ENCODE data around the gene PCDH15. TPM values are rescaled to one million over a fixed set of nuclear protein-coding genes. Genes with fewer than 3 reads are reported as not detected.

Gene PCDH15
- total RNA-seq, 1 experiment from 2014 or later, result not detected

GRCh38 chr10:53893061-53893460 is 908.0 kb downstream of the PCDH15 start:
- intact Hi-C loops (cut with micrococcal nuclease; ENCODE audit: unreplicated experiment), result no loop called here
- Mint-ChIP-seq H3K4me3 (ENCODE audit: low read depth, unreplicated experiment) (no peak overlapping the region), H3K4me1 (ENCODE audit: low read depth, unreplicated experiment) (peaks cover 10% of the 10 kb centered on the region), H3K27me3 (ENCODE audit: unreplicated experiment) (no peaks in the 10 kb centered on the region), H3K9me3 (ENCODE audit: low read depth, unreplicated experiment) (no peaks in the 10 kb centered on the region), H3K36me3 (ENCODE audit: insufficient read depth, unreplicated experiment) (no peaks in the 10 kb centered on the region), H3K27ac (ENCODE audit: unreplicated experiment) (no peak overlapping the region)
- no peak for DNase-seq
- no TSS peak for BruUV-seq (replicated peaks)
- CTCF ChIA-PET, result no interaction called here
- TF ChIP-seq CTCF (IDR thresholded peaks at IDR 0.05; ENCODE audit: unreplicated experiment), result no peak

- H3K27ac Mint-ChIP-seq (ENCODE audit: unreplicated experiment), result peak overlapping the region; percentile 68
- CTCF ChIA-PET, result interaction anchor here (0.5 to 0.6 kb wide), 2 partner anchors 629 to 1080 kb away, joined by 3 to 6 read pairs; no protein-coding TSS in a partner anchor
- intact Hi-C loops (cut with micrococcal nuclease; ENCODE audit: unreplicated experiment), result no loop called here
- H3K27me3 Mint-ChIP-seq (ENCODE audit: unreplicated experiment), result no peaks in the 10 kb centered on the region
- peak overlapping the region; percentile 25 for H3K4me3 Mint-ChIP-seq (ENCODE audit: low read depth, unreplicated experiment)
- peaks cover 14% of the 10 kb centered on the region for H3K4me1 Mint-ChIP-seq (ENCODE audit: low read depth, unreplicated experiment)
- no peak for DNase-seq
- no TSS peak for BruUV-seq (replicated peaks)
- no peaks in the 10 kb centered on the region for H3K9me3 Mint-ChIP-seq (ENCODE audit: low read depth, unreplicated experiment)
- H3K36me3 Mint-ChIP-seq (ENCODE audit: insufficient read depth, unreplicated experiment), result peaks cover 5% of the 10 kb centered on the region
- TF ChIP-seq CTCF (IDR thresholded peaks at IDR 0.05; ENCODE audit: unreplicated experiment), result no peak
These were observed 914.4 kb downstream of the PCDH15 start for GRCh38 chr10:53886325-53887300.

GRCh38 chr10:53864846-53865245 is 936.2 kb downstream of the PCDH15 start:
- H3K27ac Mint-ChIP-seq (ENCODE audit: unreplicated experiment), result no peak overlapping the region
- no peak overlapping the region for H3K4me3 Mint-ChIP-seq (ENCODE audit: low read depth, unreplicated experiment)
- BruUV-seq (replicated peaks), result no TSS peak
- no peaks in the 10 kb centered on the region for H3K36me3 Mint-ChIP-seq (ENCODE audit: insufficient read depth, unreplicated experiment)
- H3K4me1 Mint-ChIP-seq (ENCODE audit: low read depth, unreplicated experiment), result no peaks in the 10 kb centered on the region
- DNase-seq, result no peak
- H3K27me3 Mint-ChIP-seq (ENCODE audit: unreplicated experiment), result no peaks in the 10 kb centered on the region
- CTCF ChIA-PET, result interaction anchor here (0.6 to 1.6 kb wide), 2 partner anchors 12 to 795 kb away, joined by 3 read pairs; no protein-coding TSS in a partner anchor
- intact Hi-C loops (cut with micrococcal nuclease; ENCODE audit: unreplicated experiment), result no loop called here
- H3K9me3 Mint-ChIP-seq (ENCODE audit: low read depth, unreplicated experiment), result no peaks in the 10 kb centered on the region
- TF ChIP-seq CTCF (IDR thresholded peaks at IDR 0.05; ENCODE audit: unreplicated experiment), result no peak

- no peak overlapping the region for H3K27ac Mint-ChIP-seq (ENCODE audit: unreplicated experiment)
- H3K27me3 Mint-ChIP-seq (ENCODE audit: unreplicated experiment), result no peaks in the 10 kb centered on the region
- no peak for DNase-seq
- no peaks in the 10 kb centered on the region for H3K36me3 Mint-ChIP-seq (ENCODE audit: insufficient read depth, unreplicated experiment)
- H3K4me3 Mint-ChIP-seq (ENCODE audit: low read depth, unreplicated experiment), result no peak overlapping the region
- intact Hi-C loops (cut with micrococcal nuclease; ENCODE audit: unreplicated experiment), result no loop called here
- no peak for TF ChIP-seq CTCF (IDR thresholded peaks at IDR 0.05; ENCODE audit: unreplicated experiment)
- no peaks in the 10 kb centered on the region for H3K9me3 Mint-ChIP-seq (ENCODE audit: low read depth, unreplicated experiment)
- no peaks in the 10 kb centered on the region for H3K4me1 Mint-ChIP-seq (ENCODE audit: low read depth, unreplicated experiment)
- CTCF ChIA-PET, result no interaction called here
- BruUV-seq (replicated peaks), result no TSS peak
These were observed 948.4 kb downstream of the PCDH15 start for GRCh38 chr10:53852450-53853175.

All from Calu3 (cell line).